DOHH2 (cell line): ENCODE measurements around the gene PTMS.

Experiments
- H3F3A ChIP-seq: fragments of 200-600 bp; sonication (generic), shearing (Covaris generic); 2 replicates; pipeline ENCODE4 v1.6.0; 2016; ENCODE audit warnings: antibody characterized with exemption, mild to moderate bottlenecking; ENCODE audit not compliant: control insufficient read depth, insufficient read depth
- H3K27ac ChIP-seq: fragments of 200-600 bp; sonication (generic); 2 replicates; pipeline ENCODE4 v1.5.1; 2014; ENCODE audit warnings: low read depth, mild to moderate bottlenecking, low read length, moderate library complexity
- H3K27me3 ChIP-seq: fragments of 200-600 bp; sonication (generic); 2 replicates; pipeline ENCODE4 v1.6.1; 2014; ENCODE audit warnings: mild to moderate bottlenecking, low read length, mixed read lengths; ENCODE audit not compliant: control insufficient read depth
- H3K36me3 ChIP-seq: fragments of 200-600 bp; sonication (generic); 2 replicates; pipeline ENCODE4 v1.6.1; 2014; ENCODE audit warnings: mild to moderate bottlenecking, low read length, moderate library complexity, mixed read lengths; ENCODE audit not compliant: control insufficient read depth
- H3K4me1 ChIP-seq: fragments of 200-600 bp; sonication (generic); 2 replicates; pipeline ENCODE4 v1.6.1; 2014; ENCODE audit warnings: mild to moderate bottlenecking, low read length, mixed read lengths; ENCODE audit not compliant: control insufficient read depth
- H3K4me2 ChIP-seq: fragments of 200-600 bp; sonication (generic); 2 replicates; pipeline ENCODE4 v1.6.0; 2014; ENCODE audit warnings: mild to moderate bottlenecking, low read length, moderate library complexity
- H3K4me3 ChIP-seq: fragments of 200-600 bp; sonication (generic); 2 replicates; pipeline ENCODE4 v1.5.1; 2014; ENCODE audit warnings: mild to moderate bottlenecking, low read length, mixed read lengths
- H3K79me2 ChIP-seq: fragments of 200-600 bp; sonication (generic); 2 replicates; pipeline ENCODE4 v1.6.1; 2014; ENCODE audit warnings: mild to moderate bottlenecking, low read length, mixed read lengths; ENCODE audit not compliant: control insufficient read depth
- H3K9me2 ChIP-seq: fragments of 200-600 bp; sonication (generic); replicated peaks from 2 replicates; pipeline ENCODE4 v1.6.1; 2014; ENCODE audit warnings: mild to moderate bottlenecking, low read length, mixed read lengths; ENCODE audit not compliant: control insufficient read depth
- H3K9me3 ChIP-seq: fragments of 200-600 bp; sonication (generic); 2 replicates; pipeline ENCODE4 v1.6.1; 2014; ENCODE audit warnings: antibody characterized with exemption, low read length, mixed read lengths; ENCODE audit not compliant: control insufficient read depth, insufficient read depth
- H4K20me1 ChIP-seq: fragments of 200-600 bp; sonication (generic); 2 replicates; pipeline ENCODE4 v1.6.0; 2014; ENCODE audit warnings: low read depth, mild to moderate bottlenecking, antibody characterized with exemption, low read length, moderate library complexity; ENCODE audit not compliant: control insufficient read depth, insufficient read depth
- EZH2phosphoT487 ChIP-seq: fragments of 200-600 bp; sonication (generic); IDR thresholded peaks from 2 replicates; pipeline ENCODE4 v1.6.1; 2017; ENCODE audit warnings: borderline replicate concordance, mild to moderate bottlenecking, antibody characterized with exemption, low read length, moderate library complexity, mixed read lengths
- TF ChIP-seq, protein P1 (sequence below): fragments of 200-600 bp; sonication (generic); IDR thresholded peaks from one replicate; pipeline ENCODE4 v1.5.1; 2014; ENCODE audit warnings: antibody characterized with exemption, mild to moderate bottlenecking, low read depth, low read length; ENCODE audit not compliant: poor library complexity, severe bottlenecking

Gene PTMS

DNA sequence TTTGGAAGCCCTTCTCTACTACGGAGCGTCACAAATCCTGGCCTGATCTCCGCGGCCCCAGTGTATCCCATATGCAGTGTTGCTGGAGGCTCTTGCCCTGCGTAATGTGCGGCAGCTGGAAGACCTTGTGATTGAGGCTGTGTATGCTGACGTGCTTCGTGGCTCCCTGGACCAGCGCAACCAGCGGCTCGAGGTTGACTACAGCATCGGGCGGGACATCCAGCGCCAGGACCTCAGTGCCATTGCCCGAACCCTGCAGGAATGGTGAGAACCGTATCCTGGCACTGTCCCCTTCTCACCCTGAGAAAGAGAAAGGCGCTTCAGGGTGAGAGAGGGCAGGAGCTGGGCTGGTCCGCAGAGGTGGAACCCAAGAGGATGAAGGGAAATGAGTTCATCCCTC lies 37.0 kb upstream of the PTMS start:
- Histone ChIP-seq H3K27ac (no peak overlapping the region), H3K4me2 (no peak overlapping the region), H4K20me1 (no peaks in the 10 kb centered on the region), H3K9me3 (no peaks in the 10 kb centered on the region), H3F3A (no peaks in the 10 kb centered on the region), H3K79me2 (peaks cover 14% of the 10 kb centered on the region), H3K36me3 (peaks cover 38% of the 10 kb centered on the region), H3K4me3 (no peak overlapping the region), H3K9me2 (no peaks in the 10 kb centered on the region), H3K4me1 (peaks cover 29% of the 10 kb centered on the region), H3K27me3 (no peaks in the 10 kb centered on the region)
- TF ChIP-seq, protein P1, sequence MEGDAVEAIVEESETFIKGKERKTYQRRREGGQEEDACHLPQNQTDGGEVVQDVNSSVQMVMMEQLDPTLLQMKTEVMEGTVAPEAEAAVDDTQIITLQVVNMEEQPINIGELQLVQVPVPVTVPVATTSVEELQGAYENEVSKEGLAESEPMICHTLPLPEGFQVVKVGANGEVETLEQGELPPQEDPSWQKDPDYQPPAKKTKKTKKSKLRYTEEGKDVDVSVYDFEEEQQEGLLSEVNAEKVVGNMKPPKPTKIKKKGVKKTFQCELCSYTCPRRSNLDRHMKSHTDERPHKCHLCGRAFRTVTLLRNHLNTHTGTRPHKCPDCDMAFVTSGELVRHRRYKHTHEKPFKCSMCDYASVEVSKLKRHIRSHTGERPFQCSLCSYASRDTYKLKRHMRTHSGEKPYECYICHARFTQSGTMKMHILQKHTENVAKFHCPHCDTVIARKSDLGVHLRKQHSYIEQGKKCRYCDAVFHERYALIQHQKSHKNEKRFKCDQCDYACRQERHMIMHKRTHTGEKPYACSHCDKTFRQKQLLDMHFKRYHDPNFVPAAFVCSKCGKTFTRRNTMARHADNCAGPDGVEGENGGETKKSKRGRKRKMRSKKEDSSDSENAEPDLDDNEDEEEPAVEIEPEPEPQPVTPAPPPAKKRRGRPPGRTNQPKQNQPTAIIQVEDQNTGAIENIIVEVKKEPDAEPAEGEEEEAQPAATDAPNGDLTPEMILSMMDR = no peak
- TF ChIP-seq EZH2phosphoT487 = no peak

DNA sequence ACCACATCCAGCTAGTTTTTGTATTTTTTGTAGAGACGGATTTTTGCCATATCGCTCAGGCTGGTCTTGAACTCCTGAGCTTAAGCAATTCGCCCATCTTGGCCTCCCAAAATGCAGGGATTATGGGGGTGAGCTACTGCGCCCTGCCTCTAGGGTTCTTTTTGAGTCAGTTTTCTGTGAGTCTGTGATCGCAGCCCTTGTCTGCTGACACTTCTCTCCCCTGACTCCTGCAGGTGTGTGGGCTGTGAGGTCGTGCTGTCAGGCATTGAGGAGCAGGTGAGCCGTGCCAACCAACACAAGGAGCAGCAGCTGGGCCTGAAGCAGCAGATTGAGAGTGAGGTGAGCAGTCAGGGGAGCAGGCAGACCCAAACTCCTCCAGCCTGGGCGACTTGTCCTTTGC lies 36.0 kb upstream of the PTMS start:
- no peaks in the 10 kb centered on the region for H4K20me1 ChIP-seq
- H3K9me2 ChIP-seq = no peaks in the 10 kb centered on the region
- no peak overlapping the region for H3K27ac ChIP-seq
- H3K36me3 ChIP-seq = peaks cover 40% of the 10 kb centered on the region
- no peaks in the 10 kb centered on the region for H3K27me3 ChIP-seq
- H3K9me3 ChIP-seq = no peaks in the 10 kb centered on the region
- H3K4me3 ChIP-seq = no peak overlapping the region
- peak overlapping the region; percentile 25; the same call in 1 of the 2 replicates for H3K4me2 ChIP-seq
- H3K4me1 ChIP-seq = peaks cover 19% of the 10 kb centered on the region
- no peak for TF ChIP-seq EZH2phosphoT487
- TF ChIP-seq, protein P1 = peak; percentile 23
- no peaks in the 10 kb centered on the region for H3F3A ChIP-seq
- peaks cover 6% of the 10 kb centered on the region for H3K79me2 ChIP-seq

DNA sequence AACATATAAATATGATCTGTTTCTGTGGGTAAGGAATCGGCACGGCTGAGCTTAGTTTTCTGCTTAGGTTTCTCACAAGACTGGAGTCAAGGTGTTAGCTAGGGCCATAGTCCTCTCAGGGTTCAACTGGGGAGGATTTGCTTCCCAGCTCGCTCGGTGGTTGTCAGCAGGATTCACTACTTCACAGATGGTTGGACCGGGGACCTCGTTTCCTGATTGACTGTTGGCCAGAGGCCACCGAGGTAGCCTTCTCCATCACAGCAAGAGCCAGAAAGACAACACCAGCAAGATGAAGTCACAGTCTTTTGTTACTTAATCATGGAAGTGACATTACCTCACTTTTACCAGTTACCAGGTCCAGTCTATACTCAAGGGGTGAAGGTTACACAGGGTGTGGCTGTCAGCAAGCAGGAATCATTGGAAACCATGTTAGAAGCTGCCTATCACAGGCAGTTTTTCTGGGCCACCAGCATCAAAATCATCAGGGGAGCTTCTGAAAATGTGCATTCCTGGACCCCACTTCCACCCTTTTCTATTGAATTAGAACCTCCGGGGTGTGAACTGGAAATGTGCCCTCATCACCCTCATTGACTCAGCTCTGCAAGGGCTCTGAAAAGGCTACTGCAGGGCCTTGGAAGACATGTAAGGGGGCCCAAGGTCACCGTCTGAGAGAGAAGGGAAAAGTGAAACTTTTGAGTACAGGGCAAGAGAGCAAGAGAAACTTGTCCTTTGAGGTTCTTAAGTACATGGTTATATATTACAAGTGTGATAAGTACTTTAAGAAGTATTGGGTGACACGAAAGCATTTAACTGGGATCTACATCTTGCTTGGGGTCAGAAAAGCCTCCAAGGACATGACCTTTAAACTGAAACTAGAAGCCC lies 31.4 kb upstream of the PTMS start:
- H3K79me2 ChIP-seq = no peaks in the 10 kb centered on the region
- no peak overlapping the region for H3K27ac ChIP-seq
- no peak overlapping the region for H3K4me2 ChIP-seq
- peaks cover 21% of the 10 kb centered on the region for H3K4me1 ChIP-seq
- H3K36me3 ChIP-seq = peaks cover 20% of the 10 kb centered on the region
- no peaks in the 10 kb centered on the region for H3K9me3 ChIP-seq
- H3F3A ChIP-seq = peaks cover 3% of the 10 kb centered on the region; the same call in 1 of the 2 replicates
- no peaks in the 10 kb centered on the region for H4K20me1 ChIP-seq
- H3K4me3 ChIP-seq = no peak overlapping the region
- H3K9me2 ChIP-seq = no peaks in the 10 kb centered on the region
- no peaks in the 10 kb centered on the region for H3K27me3 ChIP-seq
- TF ChIP-seq, protein P1 = no peak
- no peak for TF ChIP-seq EZH2phosphoT487
